AG09319 (cell line): ENCODE results near the gene INKA2.

Experiments
- DNase-seq: peaks from one replicate; pipeline ENCODE4 v3.0.0-alpha.2; 2010; ENCODE audit warnings: low read depth; ENCODE audit errors: extremely low read depth
- CTCF ChIP-seq: IDR thresholded peaks from 2 replicates; pipeline ENCODE4 v1.5.1; 2011; ENCODE audit warnings: low read depth, mild to moderate bottlenecking, inconsistent platforms, low read length, moderate library complexity

Gene INKA2

GRCh38 chr1:111732718-111733117 is 6.5 kb downstream of the INKA2 start:
- TF ChIP-seq CTCF: no peak
- DNase-seq: no peak

GRCh38 chr1:111731956-111732355 is 7.2 kb downstream of the INKA2 start:
- DNase-seq: no peak
- TF ChIP-seq CTCF: no peak

- TF ChIP-seq CTCF: no peak
- DNase-seq: no peak
Measured at GRCh38 chr1:111730706-111731105, 8.5 kb downstream of the INKA2 start.

GRCh38 chr1:111729946-111730681 is 9.1 kb downstream of the INKA2 start:
- DNase-seq: no peak

GRCh38 chr1:111729271-111729921 is 9.8 kb downstream of the INKA2 start:
- DNase-seq: no peak
- TF ChIP-seq CTCF: no peak

More at GRCh38 chr1:111729946-111730681, 9.1 kb downstream of the INKA2 start:
- TF ChIP-seq CTCF: no peak

- no peak for DNase-seq
- TF ChIP-seq CTCF: no peak
Measured at GRCh38 chr1:111727056-111727455, 12.1 kb downstream of the INKA2 start.

DNA sequence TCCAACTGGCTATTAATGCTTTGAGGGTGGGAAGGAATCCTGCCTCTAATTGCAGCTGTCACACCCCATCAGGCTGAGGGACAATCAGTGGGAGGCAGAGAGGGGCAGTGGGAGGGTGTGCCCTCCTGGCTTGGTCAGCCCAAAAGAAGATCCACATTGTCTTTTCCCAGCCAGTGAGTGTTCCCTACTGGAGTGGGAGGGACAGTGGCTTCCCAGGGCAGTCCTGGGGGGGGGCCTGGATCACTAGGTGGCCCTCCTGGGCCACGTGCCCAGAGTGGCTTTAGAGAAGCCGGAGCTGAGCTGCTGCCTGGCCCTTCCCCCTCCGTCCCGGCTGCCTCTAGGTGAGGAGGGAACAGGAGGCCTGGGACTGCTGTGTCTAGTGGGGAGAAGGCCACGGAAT is 14.0 kb downstream of the INKA2 start:
- TF ChIP-seq CTCF: no peak

More for the DNA sequence above, 14.0 kb downstream of the INKA2 start:
- no peak for DNase-seq
